PC-9 (cell line): ENCODE results near the gene ACMSD. TPM values are rescaled to one million over a fixed set of nuclear protein-coding genes. Genes with fewer than 3 reads are reported as not detected.
"Not testable (repeated sequence)": the region's sequence is repeated elsewhere in the genome, so short reads cannot be mapped to it uniquely, and the experiment has no call there.

Source experiments
- BruUV-seq: library from RNA; stranded (reverse); fragments of 400-500 nt; replicated peaks from 2 replicates; lab custom pipeline; 2021; lab: Mats Ljungman, UMichigan
- CTCF ChIA-PET: fragments of 300-600 bp; sonication (Branson Sonifier 250); formaldehyde crosslinking; loops from one replicate; lab custom pipeline; 2022; ENCODE audit warnings: antibody characterized with exemption; lab: Charles Lee
- POLR2A ChIA-PET: fragments of 300-600 bp; sonication (Branson Sonifier 250); formaldehyde crosslinking; loops from one replicate; lab custom pipeline; 2022; ENCODE audit warnings: antibody characterized with exemption; ENCODE audit not compliant: unreplicated experiment; lab: Charles Lee
- DNase-seq, 2 experiments: peaks; one replicate each; pipeline versions ENCODE4 v3.0.0 to v3.0.0-alpha.2; 2015 to 2022; ENCODE audit warnings: mixed read lengths in 1 of 2
- H2AFZ ChIP-seq: fragments of 200-600 bp; sonication (generic); 2 replicates; pipeline ENCODE4 v1.8.1; 2017; ENCODE audit warnings: antibody characterized with exemption
- H3F3A ChIP-seq: fragments of 200-600 bp; sonication (generic); 2 replicates; pipeline ENCODE4 v1.8.1; 2017; ENCODE audit warnings: antibody characterized with exemption, mild to moderate bottlenecking, low read depth; ENCODE audit not compliant: insufficient read depth
- H3K27ac ChIP-seq: fragments of 200-600 bp; sonication (generic); 2 replicates; pipeline ENCODE4 v1.6.1; 2016; ENCODE audit warnings: mixed run types
- H3K27me3 ChIP-seq: fragments of 200-600 bp; sonication (generic); 2 replicates; pipeline ENCODE4 v1.6.1; 2016; ENCODE audit warnings: low read depth, mixed run types; ENCODE audit not compliant: insufficient read depth
- H3K36me3 ChIP-seq: fragments of 200-600 bp; sonication (generic); 2 replicates; pipeline ENCODE4 v1.6.1; 2016; ENCODE audit warnings: low read depth, mixed run types
- H3K4me1 ChIP-seq: fragments of 200-600 bp; sonication (generic); replicated peaks from 2 replicates; pipeline ENCODE4 v1.6.1; 2016; ENCODE audit warnings: mixed run types; ENCODE audit not compliant: insufficient read depth
- H3K4me2 ChIP-seq: fragments of 200-600 bp; sonication (generic); 2 replicates; pipeline ENCODE4 v1.6.1; 2017; ENCODE audit warnings: mixed run types
- H3K4me3 ChIP-seq: fragments of 200-600 bp; sonication (generic); 2 replicates; pipeline ENCODE4 v1.6.1; 2016; ENCODE audit warnings: mixed run types
- H3K79me2 ChIP-seq: fragments of 200-600 bp; sonication (generic); 2 replicates; pipeline ENCODE4 v1.6.1; 2017; ENCODE audit warnings: low read depth, mixed run types
- H3K9me2 ChIP-seq: fragments of 200-600 bp; sonication (generic); 2 replicates; pipeline ENCODE4 v1.8.1; 2017; ENCODE audit warnings: mild to moderate bottlenecking; ENCODE audit not compliant: insufficient read depth
- H3K9me3 ChIP-seq: fragments of 200-600 bp; sonication (generic); 2 replicates; pipeline ENCODE4 v1.8.1; 2016; ENCODE audit warnings: low read depth; ENCODE audit not compliant: insufficient read depth
- H4K20me1 ChIP-seq: fragments of 200-600 bp; sonication (generic); 2 replicates; pipeline ENCODE4 v1.8.1; 2017; ENCODE audit not compliant: insufficient read depth
- CTCF ChIP-seq: fragments of 200-600 bp; sonication (generic); conservative IDR thresholded peaks from 2 replicates; pipeline ENCODE4 v1.6.1; 2017; ENCODE audit warnings: mixed run types, antibody characterized with exemption, mild to moderate bottlenecking, moderate library complexity
- EZH2 ChIP-seq: fragments of 200-600 bp; sonication (generic); IDR thresholded peaks from 2 replicates; pipeline ENCODE4 v1.8.0; 2017; ENCODE audit warnings: antibody characterized with exemption, low read depth
- intact Hi-C: fragments of 100-400 bp; cut with micrococcal nuclease; formaldehyde crosslinking; loops from one replicate; pipeline ENCODE4 v1.10.0; 2022; ENCODE audit not compliant: unreplicated experiment
- total RNA-seq: library from RNA; stranded (reverse); gene quantifications from 2 replicates; pipeline ENCODE4 v1.2.3, GENCODE V29; 2021

Gene ACMSD
- total RNA-seq, 1 experiment from 2014 or later, result not detected

DNA sequence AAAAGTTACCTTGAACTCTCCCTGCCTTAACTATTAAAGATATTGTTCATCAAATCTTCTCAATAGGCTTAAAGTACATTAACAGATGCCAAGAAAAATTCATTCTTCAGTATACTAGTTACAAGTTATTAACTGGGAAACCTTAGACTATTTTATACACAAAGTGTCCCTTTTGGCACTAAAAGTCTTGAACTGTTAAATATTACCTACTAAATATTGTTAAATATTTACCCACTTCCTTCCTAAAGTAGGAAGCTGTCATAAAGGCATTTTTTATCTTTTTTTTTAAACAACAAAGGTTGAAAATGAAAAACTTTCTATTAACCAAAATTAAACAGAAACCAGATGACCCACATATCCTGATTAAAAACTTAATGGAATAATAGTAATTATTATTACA is 60.8 kb downstream of the ACMSD start:
- Histone ChIP-seq H3K9me2 (no peaks in the 10 kb centered on the region; the same call in none of the 2 replicates), H3K79me2 (no peaks in the 10 kb centered on the region), H3K4me2 (no peak overlapping the region), H3K27me3 (no peaks in the 10 kb centered on the region), H3F3A (no peaks in the 10 kb centered on the region), H4K20me1 (no peaks in the 10 kb centered on the region), H3K4me3 (no peak overlapping the region), H3K4me1 (no peaks in the 10 kb centered on the region), H2AFZ (no peak overlapping the region), H3K36me3 (no peaks in the 10 kb centered on the region), H3K9me3 (no peaks in the 10 kb centered on the region), H3K27ac (no peak overlapping the region)
- no peak for DNase-seq
- intact Hi-C loops, result loop anchor here (2.0 to 5.0 kb wide), 2 partner anchors 116 to 242 kb away; no protein-coding TSS in a partner anchor
- CTCF ChIA-PET, result no interaction called here
- BruUV-seq, result no TSS peak
- POLR2A ChIA-PET, result no interaction called here
- TF ChIP-seq CTCF, result no peak
- no peak for TF ChIP-seq EZH2

GRCh38 chr2:134900151-134900550 is 61.7 kb downstream of the ACMSD start:
- Histone ChIP-seq H2AFZ (no peak overlapping the region), H3K4me1 (no peaks in the 10 kb centered on the region), H3K27ac (no peak overlapping the region), H3K36me3 (no peaks in the 10 kb centered on the region), H3K4me3 (no peak overlapping the region), H3K79me2 (no peaks in the 10 kb centered on the region), H3K4me2 (no peak overlapping the region), H3K9me3 (no peaks in the 10 kb centered on the region), H3K9me2 (no peaks in the 10 kb centered on the region; the same call in none of the 2 replicates), H3F3A (no peaks in the 10 kb centered on the region), H4K20me1 (no peaks in the 10 kb centered on the region), H3K27me3 (no peaks in the 10 kb centered on the region)
- CTCF ChIA-PET, result interaction anchor here (0.6 kb wide), 2 partner anchors 157 to 485 kb away, joined by 3 read pairs; no protein-coding TSS in a partner anchor
- no peak for DNase-seq
- POLR2A ChIA-PET, result no interaction called here
- TF ChIP-seq EZH2 (no peak), CTCF (no peak)
- BruUV-seq, result no TSS peak
- intact Hi-C loops, result no loop called here

- H3K79me2 ChIP-seq, BruUV-seq, H3K4me2 ChIP-seq, intact Hi-C loops, H3K27me3 ChIP-seq, H3F3A ChIP-seq, POLR2A ChIA-PET, H3K27ac ChIP-seq, H3K4me1 ChIP-seq, CTCF ChIA-PET, H3K4me3 ChIP-seq, H3K9me3 ChIP-seq, H4K20me1 ChIP-seq, H3K9me2 ChIP-seq, H2AFZ ChIP-seq, DNase-seq, H3K36me3 ChIP-seq: not testable (repeated sequence)
Observed at GRCh38 chr2:134903701-134904100, 65.3 kb downstream of the ACMSD start.

DNA sequence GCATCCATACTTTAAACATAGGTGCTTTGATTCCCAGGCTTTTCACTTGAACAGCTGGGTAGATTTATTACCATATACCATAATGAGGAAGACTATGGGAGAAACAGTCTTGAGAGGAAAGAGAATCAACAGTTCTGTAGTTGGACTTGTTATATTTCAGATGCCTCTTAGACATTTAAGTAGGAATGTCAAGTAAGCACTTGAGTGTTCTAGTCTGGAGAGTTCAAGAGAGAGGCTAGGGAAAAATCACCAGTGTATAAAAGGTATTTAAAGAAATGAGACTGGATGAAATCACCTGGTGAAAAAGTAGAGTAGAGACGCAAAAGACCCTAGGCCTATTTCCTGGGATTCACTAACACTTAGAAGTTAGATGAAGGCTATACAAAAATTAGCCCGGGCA is 66.8 kb downstream of the ACMSD start:
- BruUV-seq, result no TSS peak
- no peak overlapping the region for H3K4me2 ChIP-seq
- intact Hi-C loops, result no loop called here

More for the DNA sequence above, 66.8 kb downstream of the ACMSD start:
- Histone ChIP-seq H3K36me3 (no peaks in the 10 kb centered on the region), H4K20me1 (no peaks in the 10 kb centered on the region), H3F3A (no peaks in the 10 kb centered on the region), H3K4me1 (no peaks in the 10 kb centered on the region), H3K9me2 (no peaks in the 10 kb centered on the region), H3K27me3 (no peaks in the 10 kb centered on the region), H3K4me3 (no peak overlapping the region), H3K27ac (no peak overlapping the region), H2AFZ (no peak overlapping the region), H3K9me3 (no peaks in the 10 kb centered on the region), H3K79me2 (no peaks in the 10 kb centered on the region)
- POLR2A ChIA-PET, result no interaction called here
- no peak for TF ChIP-seq EZH2
- no peak for TF ChIP-seq CTCF
- DNase-seq, result no peak
- CTCF ChIA-PET, result no interaction called here
